ENCODE results near the gene PDE3B.
"Not testable (repeated sequence)": the region's sequence is repeated elsewhere in the genome, so short reads cannot be mapped to it uniquely, and the experiment has no call there.

The PDE3B gene

DNA sequence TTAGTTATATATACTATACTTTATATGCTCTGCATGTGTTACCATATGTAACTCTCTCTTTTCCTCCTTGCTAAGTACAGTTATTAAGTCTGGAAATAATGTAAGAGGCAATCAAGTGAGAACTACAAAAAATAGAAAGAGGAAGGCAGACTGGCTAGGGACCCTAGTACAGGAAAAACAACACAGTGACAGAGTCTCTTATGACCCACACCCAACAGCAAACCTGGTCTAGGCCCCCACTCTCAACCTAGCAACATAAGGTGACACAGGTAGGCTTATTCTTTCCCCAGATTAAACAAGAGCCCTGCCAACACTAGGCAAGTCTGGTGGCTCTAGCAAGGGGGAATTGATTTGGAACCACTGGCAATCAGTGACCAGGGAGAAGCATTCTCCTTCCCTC lies 132.3 kb downstream of the PDE3B start:
- TF ChIP-seq, protein P1, sequence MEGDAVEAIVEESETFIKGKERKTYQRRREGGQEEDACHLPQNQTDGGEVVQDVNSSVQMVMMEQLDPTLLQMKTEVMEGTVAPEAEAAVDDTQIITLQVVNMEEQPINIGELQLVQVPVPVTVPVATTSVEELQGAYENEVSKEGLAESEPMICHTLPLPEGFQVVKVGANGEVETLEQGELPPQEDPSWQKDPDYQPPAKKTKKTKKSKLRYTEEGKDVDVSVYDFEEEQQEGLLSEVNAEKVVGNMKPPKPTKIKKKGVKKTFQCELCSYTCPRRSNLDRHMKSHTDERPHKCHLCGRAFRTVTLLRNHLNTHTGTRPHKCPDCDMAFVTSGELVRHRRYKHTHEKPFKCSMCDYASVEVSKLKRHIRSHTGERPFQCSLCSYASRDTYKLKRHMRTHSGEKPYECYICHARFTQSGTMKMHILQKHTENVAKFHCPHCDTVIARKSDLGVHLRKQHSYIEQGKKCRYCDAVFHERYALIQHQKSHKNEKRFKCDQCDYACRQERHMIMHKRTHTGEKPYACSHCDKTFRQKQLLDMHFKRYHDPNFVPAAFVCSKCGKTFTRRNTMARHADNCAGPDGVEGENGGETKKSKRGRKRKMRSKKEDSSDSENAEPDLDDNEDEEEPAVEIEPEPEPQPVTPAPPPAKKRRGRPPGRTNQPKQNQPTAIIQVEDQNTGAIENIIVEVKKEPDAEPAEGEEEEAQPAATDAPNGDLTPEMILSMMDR (IDR thresholded peaks at IDR 0.05; ENCODE audit: insufficient read depth, low read length, missing control alignments) = no peak

DNA sequence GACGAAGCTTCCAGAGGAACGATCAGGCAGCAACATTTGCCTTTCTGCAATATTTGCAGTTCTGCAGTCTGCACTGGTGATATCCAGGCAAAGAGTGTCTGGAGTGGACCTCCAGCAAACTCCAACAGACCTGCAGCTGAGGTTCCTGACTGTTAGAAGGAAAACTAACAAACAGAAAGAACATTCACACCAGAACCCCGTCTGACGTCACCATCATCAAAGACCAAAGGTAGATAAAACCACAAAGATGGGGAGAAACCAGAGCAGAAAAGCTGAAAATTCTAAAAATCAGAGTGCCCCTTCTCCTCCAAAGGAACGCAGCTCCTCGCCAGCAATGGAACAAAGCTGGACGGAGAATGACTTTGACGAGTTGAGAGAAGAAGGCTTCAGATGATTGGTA lies 134.9 kb downstream of the PDE3B start:
- POLR2A ChIA-PET = not testable (repeated sequence)

More for the DNA sequence above, 132.3 kb downstream of the PDE3B start:
- POLR2A ChIA-PET = no interaction called here
- CTCF ChIA-PET = no interaction called here
- no peak for DNase-seq (ENCODE audit: low read depth, low spot score)
- no peak overlapping the region for H3K4me3 ChIP-seq (ENCODE audit: low read depth, low read length)

DNA sequence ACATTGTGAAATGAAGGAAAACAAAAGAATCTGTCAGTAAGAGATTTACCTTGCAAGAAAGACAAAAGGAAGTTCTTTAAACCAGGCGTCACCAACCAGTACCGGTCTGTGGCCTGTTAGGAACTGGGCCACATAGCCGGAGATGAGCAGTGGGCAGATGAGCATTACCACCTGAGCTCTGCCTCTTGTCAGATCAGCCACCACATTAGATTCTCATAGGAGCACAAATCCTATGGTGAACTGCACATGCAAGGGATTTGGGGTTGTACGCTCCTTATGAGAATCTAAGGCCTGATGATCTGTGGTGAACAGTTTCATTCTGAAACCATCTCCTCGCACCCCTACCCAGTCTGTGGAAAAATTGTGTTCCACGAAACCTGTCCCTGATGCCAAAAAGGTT lies 140.2 kb downstream of the PDE3B start:
- POLR2A ChIA-PET = interaction anchor here (0.6 kb wide), 1 partner anchor 61 kb away, joined by 3 read pairs; no protein-coding TSS in a partner anchor
- no peak overlapping the region for H3K4me3 ChIP-seq (ENCODE audit: low read depth, low read length)
- TF ChIP-seq, protein P1 (IDR thresholded peaks at IDR 0.05; ENCODE audit: insufficient read depth, low read length, missing control alignments) = no peak
- no peak for DNase-seq (ENCODE audit: low read depth, low spot score)
- CTCF ChIA-PET = no interaction called here

More for the DNA sequence above, 134.9 kb downstream of the PDE3B start:
- CTCF ChIA-PET = interaction anchor here (1.3 kb wide), 1 partner anchor 10 kb away, joined by 3 read pairs; no protein-coding TSS in a partner anchor
- not testable (repeated sequence) for H3K4me3 ChIP-seq (ENCODE audit: low read depth, low read length); DNase-seq (ENCODE audit: low read depth, low spot score)

DNA sequence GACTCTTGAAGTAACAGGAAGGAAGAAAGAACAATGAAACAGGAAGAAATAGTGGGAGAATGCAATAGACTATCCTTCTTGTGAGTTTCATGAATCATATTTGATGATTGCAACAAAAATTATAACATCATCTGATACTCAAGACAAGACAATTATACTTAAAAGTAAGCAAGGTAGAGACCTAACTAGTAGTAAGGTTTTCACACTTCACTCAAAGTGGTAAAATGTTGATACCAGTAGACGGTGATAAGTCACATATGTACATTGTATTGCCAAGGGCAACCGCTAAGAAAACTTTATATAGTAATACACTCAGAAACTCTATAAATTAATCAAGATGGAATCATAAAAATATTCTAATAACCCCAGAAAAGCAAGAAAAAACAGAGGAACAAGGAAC lies 140.6 kb downstream of the PDE3B start:
- POLR2A ChIA-PET = no interaction called here
- no peak overlapping the region for H3K4me3 ChIP-seq (ENCODE audit: low read depth, low read length)
- TF ChIP-seq, protein P1 (IDR thresholded peaks at IDR 0.05; ENCODE audit: insufficient read depth, low read length, missing control alignments) = no peak
- CTCF ChIA-PET = no interaction called here
- no peak for DNase-seq (ENCODE audit: low read depth, low spot score)

DNA sequence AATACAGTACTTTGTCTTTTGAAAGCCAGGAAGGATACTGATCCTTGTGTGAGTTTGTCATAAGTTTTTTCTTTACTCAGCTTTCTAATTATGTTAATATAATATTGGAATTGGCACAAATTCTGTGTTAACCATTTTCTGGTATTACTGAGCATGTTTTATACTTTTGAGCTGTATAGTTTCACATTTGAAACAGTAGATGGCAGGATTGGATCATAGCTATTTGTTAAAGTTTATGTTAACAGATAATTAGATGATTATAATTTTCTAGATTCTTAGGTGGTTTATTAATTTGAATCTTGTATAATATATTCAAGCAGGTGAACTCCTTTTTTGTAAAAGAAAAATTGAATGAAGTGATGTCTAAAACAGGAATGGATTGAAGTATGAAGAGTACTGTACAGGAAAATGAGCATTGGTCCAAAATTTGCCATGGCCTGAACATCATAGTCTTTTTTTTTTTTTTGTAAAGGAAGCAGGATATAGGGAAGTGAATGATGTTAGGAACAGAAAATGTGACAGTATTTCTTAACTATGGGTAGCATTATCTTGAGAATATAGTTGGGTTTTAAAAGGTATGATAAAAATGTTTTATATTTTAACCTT lies 146.4 kb downstream of the PDE3B start:
- H3K4me3 ChIP-seq (ENCODE audit: low read depth, low read length) = no peak overlapping the region
- TF ChIP-seq, protein P1 (IDR thresholded peaks at IDR 0.05; ENCODE audit: insufficient read depth, low read length, missing control alignments) = no peak
- ChIA-PET CTCF (interaction anchor here (0.6 to 4.8 kb wide), 9 partner anchors 80 to 417 kb away, joined by 3 to 159 read pairs (median 3); partner anchors contain the start of gene CALCB), POLR2A (no interaction called here)
- no peak for DNase-seq (ENCODE audit: low read depth, low spot score)

DNA sequence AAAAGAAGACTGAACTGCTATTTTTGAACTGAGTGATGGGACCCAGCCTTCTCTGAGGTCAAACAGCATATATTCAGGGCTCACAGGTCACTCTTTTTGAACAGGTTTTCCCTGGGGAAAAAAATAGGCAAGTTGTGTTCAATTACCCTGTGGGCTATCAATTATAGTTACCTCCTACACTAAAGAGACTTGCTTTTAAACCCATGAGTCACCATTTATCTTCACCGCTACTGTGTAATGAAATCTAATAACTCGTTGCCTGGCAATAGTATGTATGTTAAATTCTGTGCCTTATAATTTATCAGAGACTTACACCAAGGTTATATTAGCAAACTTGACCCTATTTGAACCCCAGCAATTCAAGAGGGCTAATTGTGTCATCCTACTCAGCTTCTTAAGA lies 149.9 kb downstream of the PDE3B start:
- H3K4me3 ChIP-seq (ENCODE audit: low read depth, low read length) = no peak overlapping the region
- TF ChIP-seq, protein P1 (IDR thresholded peaks at IDR 0.05; ENCODE audit: insufficient read depth, low read length, missing control alignments) = no peak
- DNase-seq (ENCODE audit: low read depth, low spot score) = no peak
- ChIA-PET CTCF (no interaction called here), POLR2A (no interaction called here)

DNA sequence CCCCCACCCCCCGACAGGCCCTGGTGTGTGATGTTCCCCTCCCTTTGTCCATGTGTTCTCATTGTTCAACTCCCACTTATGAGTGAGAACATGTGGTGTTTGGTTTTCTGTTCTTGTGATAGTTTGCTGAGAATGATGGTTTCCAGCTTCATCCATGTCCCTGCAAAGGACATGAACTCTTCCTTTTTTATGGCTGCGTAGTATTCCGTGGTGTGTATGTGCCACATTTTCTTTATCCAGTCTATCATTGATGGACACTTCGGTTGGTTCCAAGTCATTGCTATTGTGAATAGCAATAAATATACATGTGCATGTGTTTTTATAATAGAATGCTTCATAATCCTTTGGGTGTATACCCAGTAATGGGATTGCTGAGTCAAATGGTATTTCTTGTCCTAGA lies 152.4 kb downstream of the PDE3B start:
- DNase-seq (ENCODE audit: low read depth, low spot score); H3K4me3 ChIP-seq (ENCODE audit: low read depth, low read length); POLR2A ChIA-PET: not testable (repeated sequence)
- CTCF ChIA-PET = interaction anchor here (0.8 kb wide), 1 partner anchor 111 kb away, joined by 3 read pairs; no protein-coding TSS in a partner anchor

Measured in AG04449 (cell line).